GM10248 (cell line): ENCODE results near the gene RPS6KB2.
A peak's percentile ranks its signal among the peaks of the same experiment; 100 is the strongest.
"Not testable (repeated sequence)": the region's sequence is repeated elsewhere in the genome, so short reads cannot be mapped to it uniquely, and the experiment has no call there.

Experiments used
- CTCF ChIA-PET: fragments of 300-600 bp; sonication (Branson Sonifier 250); formaldehyde crosslinking; extraction: SDS; loops from one replicate; lab custom pipeline; 2021; ENCODE audit warnings: antibody characterized with exemption; lab: Yijun Ruan, JAX
- POLR2A ChIA-PET: fragments of 350-650 bp; sonication (Branson Sonifier 250); formaldehyde crosslinking; extraction: SDS; loops from one replicate; lab custom pipeline; 2020; ENCODE audit warnings: antibody characterized with exemption; lab: Yijun Ruan, JAX
- DNase-seq: peaks from one replicate; pipeline ENCODE4 v3.0.0; 2012; ENCODE audit errors: extremely low spot score
- CTCF ChIP-seq: IDR thresholded peaks from 2 replicates; pipeline ENCODE4 v1.5.1; 2012; ENCODE audit warnings: mild to moderate bottlenecking, low read depth; ENCODE audit errors: extremely low read depth, missing control alignments, control extremely low read depth

Gene RPS6KB2

GRCh38 chr11:67400942-67401494 is 27.3 kb upstream of the RPS6KB2 start:
- TF ChIP-seq CTCF = no peak
- ChIA-PET CTCF (interaction anchor here (0.7 to 42.5 kb wide), 34 partner anchors 8 to 214 kb away, joined by 3 to 1573 read pairs (median 6); partner anchors contain the start of genes AIP, CDK2AP2, CLCF1 and PITPNM1), POLR2A (interaction anchor here (0.5 to 1.7 kb wide), 9 partner anchors 9 to 545 kb away, joined by 3 to 22 read pairs (median 4); partner anchors contain the start of genes POLD4 and RAD9A)
- DNase-seq = no peak

- ChIA-PET POLR2A (interaction anchor here (0.5 to 1.7 kb wide), 13 partner anchors 10 to 546 kb away, joined by 3 to 22 read pairs (median 4); partner anchors contain the start of genes POLD4, PTPRCAP and RAD9A), CTCF (interaction anchor here (0.7 to 42.5 kb wide), 35 partner anchors 9 to 213 kb away, joined by 3 to 1573 read pairs (median 6); partner anchors contain the start of genes AIP, CDK2AP2, CLCF1 and PITPNM1)
- TF ChIP-seq CTCF = peak; percentile 50
- DNase-seq = peak; percentile 99
These were observed 26.7 kb upstream of the RPS6KB2 start, which contains the start of gene PPP1CA for GRCh38 chr11:67401495-67402191. Gene PPP1CA, minus strand, starts transcription at chr11:67401858. Its CDS starts 76 bp downstream, at chr11:67401782.

- POLR2A ChIA-PET = interaction anchor here (0.5 to 1.7 kb wide), 10 partner anchors 11 to 410 kb away, joined by 3 to 22 read pairs (median 4); partner anchors contain the start of genes POLD4, PTPRCAP and RAD9A
- CTCF ChIA-PET = interaction anchor here (0.7 to 42.5 kb wide), 27 partner anchors 9 to 213 kb away, joined by 3 to 1573 read pairs (median 6); partner anchors contain the start of genes CLCF1, PITPNM1, POLD4 and PTPRCAP
These were observed 26.0 kb upstream of the RPS6KB2 start for GRCh38 chr11:67402192-67402839.

GRCh38 chr11:67403085-67403484 is 25.2 kb upstream of the RPS6KB2 start:
- POLR2A ChIA-PET, DNase-seq: not testable (repeated sequence)
- CTCF ChIA-PET = interaction anchor here (1.0 to 42.5 kb wide), 7 partner anchors 8 to 86 kb away, joined by 3 to 1573 read pairs (median 22); partner anchors contain the start of genes CLCF1, POLD4 and TMEM134

More at GRCh38 chr11:67402192-67402839, 26.0 kb upstream of the RPS6KB2 start:
- DNase-seq = not testable (repeated sequence)

GRCh38 chr11:67404515-67405195 is 23.6 kb upstream of the RPS6KB2 start:
- no peak for DNase-seq
- no peak for TF ChIP-seq CTCF
- POLR2A ChIA-PET = interaction anchor here (0.5 to 1.5 kb wide), 5 partner anchors 9 to 87 kb away, joined by 3 to 4 read pairs (median 3); no protein-coding TSS in a partner anchor
- CTCF ChIA-PET = interaction anchor here (1.0 to 42.5 kb wide), 6 partner anchors 9 to 64 kb away, joined by 3 to 1573 read pairs (median 19); partner anchors contain the start of genes CLCF1, POLD4, RAD9A and RPS6KB2

GRCh38 chr11:67405196-67405567 is 23.1 kb upstream of the RPS6KB2 start:
- CTCF ChIA-PET = interaction anchor here (0.9 to 42.5 kb wide), 4 partner anchors 13 to 38 kb away, joined by 3 to 1573 read pairs (median 26); partner anchors contain the start of genes CLCF1, POLD4 and RPS6KB2
- POLR2A ChIA-PET = interaction anchor here (0.5 to 1.5 kb wide), 3 partner anchors 60 to 88 kb away, joined by 3 to 4 read pairs (median 4); no protein-coding TSS in a partner anchor
- no peak for DNase-seq
- TF ChIP-seq CTCF = no peak
